ENCODE results near the gene TSPAN2.
"Not testable (repeated sequence)": the region's sequence is repeated elsewhere in the genome, so short reads cannot be mapped to it uniquely, and the experiment has no call there.

Gene TSPAN2

DNA sequence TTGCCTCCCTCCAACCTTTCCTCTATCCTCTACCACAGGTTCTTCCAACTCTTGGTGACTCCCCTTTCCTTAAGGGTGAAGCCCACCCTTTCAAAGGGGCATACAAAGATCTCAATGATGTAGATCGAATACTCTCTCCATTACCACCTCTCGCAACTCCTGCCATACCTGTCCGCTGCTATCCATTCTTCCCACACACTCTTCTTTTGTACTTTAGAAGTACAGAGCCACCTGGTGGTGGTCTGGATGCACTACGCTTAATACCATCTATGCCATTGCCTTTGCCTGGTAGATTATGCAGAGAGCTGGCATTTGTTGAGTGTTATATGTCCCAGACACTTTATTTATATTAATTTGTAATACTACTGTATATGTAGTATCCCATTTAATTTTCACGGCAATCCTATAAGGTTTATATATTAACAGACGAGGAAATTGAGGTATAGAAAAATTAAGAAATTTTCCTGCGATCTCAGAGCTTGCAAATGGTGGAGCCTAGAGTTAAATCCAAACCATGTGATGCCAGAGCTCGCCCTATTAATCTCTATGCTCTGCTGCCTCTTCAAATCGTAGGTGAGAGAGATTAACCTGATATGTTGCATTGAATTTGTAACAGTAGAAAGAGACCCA, 36.7 kb downstream of the TSPAN2 start:
- Mint-ChIP-seq H3K36me3 (no peaks in the 10 kb centered on the region), H3K4me3 (no peak overlapping the region), H3K4me1 (ENCODE audit: low read depth) (peaks cover 4% of the 10 kb centered on the region), H3K9me3 (ENCODE audit: low read depth) (no peaks in the 10 kb centered on the region), H3K27me3 (no peaks in the 10 kb centered on the region), H3K27ac (no peak overlapping the region)

DNA sequence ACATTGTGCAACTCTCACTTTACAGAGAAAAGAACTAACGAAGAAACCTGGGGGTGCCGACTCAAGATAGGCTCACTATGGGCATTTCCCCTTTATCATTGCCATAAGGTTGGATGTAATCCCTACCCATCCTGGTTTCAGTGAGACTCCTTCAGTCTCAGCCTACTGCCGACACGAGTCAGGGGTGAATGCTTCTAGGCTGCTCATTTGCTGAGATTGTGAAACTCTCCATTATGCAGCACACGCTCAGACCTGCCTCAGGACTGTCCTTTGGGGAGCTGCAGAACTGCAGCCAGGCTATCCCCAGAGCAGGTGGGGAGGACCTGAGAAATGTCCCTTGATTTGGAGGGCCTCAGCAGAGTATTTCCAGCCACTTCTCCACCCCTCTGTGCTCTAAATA, 37.5 kb downstream of the TSPAN2 start:
- no peak overlapping the region for H3K27ac Mint-ChIP-seq
- H3K36me3 Mint-ChIP-seq, result no peaks in the 10 kb centered on the region
- peaks cover 4% of the 10 kb centered on the region for H3K4me1 Mint-ChIP-seq (ENCODE audit: low read depth)
- H3K9me3 Mint-ChIP-seq (ENCODE audit: low read depth), result no peaks in the 10 kb centered on the region
- H3K4me3 Mint-ChIP-seq, result no peak overlapping the region
- H3K27me3 Mint-ChIP-seq, result no peaks in the 10 kb centered on the region

- no peak overlapping the region for H3K27ac Mint-ChIP-seq
- H3K9me3 Mint-ChIP-seq (ENCODE audit: low read depth), result peaks cover 6% of the 10 kb centered on the region
- H3K4me3 Mint-ChIP-seq, result no peak overlapping the region
- no peaks in the 10 kb centered on the region for H3K27me3 Mint-ChIP-seq
- peaks cover 2% of the 10 kb centered on the region for H3K4me1 Mint-ChIP-seq (ENCODE audit: low read depth)
- H3K36me3 Mint-ChIP-seq, result peaks cover 10% of the 10 kb centered on the region
These were observed 42.6 kb downstream of the TSPAN2 start for GRCh38 chr1:115046751-115047150.

- H3K4me3 Mint-ChIP-seq, result no peak overlapping the region
- no peaks in the 10 kb centered on the region for H3K4me1 Mint-ChIP-seq (ENCODE audit: low read depth)
- peaks cover 6% of the 10 kb centered on the region for H3K9me3 Mint-ChIP-seq (ENCODE audit: low read depth)
- H3K36me3 Mint-ChIP-seq, result peaks cover 10% of the 10 kb centered on the region
- H3K27me3 Mint-ChIP-seq, result no peaks in the 10 kb centered on the region
- no peak overlapping the region for H3K27ac Mint-ChIP-seq
These were observed 47.6 kb downstream of the TSPAN2 start for GRCh38 chr1:115041654-115042053.

DNA sequence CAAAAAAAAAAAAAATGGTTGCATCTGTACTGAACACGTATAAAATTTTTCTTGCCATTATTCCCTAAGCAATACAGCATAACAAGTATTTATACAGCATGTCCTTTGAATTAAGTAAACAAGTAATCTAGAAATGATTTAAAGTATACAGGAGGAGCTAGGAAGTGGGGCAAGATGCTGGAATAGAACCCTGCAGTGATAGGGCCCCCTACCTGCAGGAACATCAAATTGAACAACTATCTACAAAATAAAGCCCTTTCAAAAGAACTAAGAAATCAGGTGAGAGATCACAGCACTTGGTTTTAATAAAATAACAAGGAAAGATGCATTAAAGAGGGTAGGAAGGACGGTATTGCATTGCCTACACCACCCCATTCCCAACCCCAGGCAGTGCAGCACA, 48.8 kb downstream of the TSPAN2 start:
- Mint-ChIP-seq H3K4me1 (ENCODE audit: low read depth) (no peaks in the 10 kb centered on the region), H3K4me3 (no peak overlapping the region), H3K27ac (no peak overlapping the region), H3K9me3 (ENCODE audit: low read depth) (peaks cover 6% of the 10 kb centered on the region), H3K27me3 (no peaks in the 10 kb centered on the region), H3K36me3 (peaks cover 10% of the 10 kb centered on the region)

DNA sequence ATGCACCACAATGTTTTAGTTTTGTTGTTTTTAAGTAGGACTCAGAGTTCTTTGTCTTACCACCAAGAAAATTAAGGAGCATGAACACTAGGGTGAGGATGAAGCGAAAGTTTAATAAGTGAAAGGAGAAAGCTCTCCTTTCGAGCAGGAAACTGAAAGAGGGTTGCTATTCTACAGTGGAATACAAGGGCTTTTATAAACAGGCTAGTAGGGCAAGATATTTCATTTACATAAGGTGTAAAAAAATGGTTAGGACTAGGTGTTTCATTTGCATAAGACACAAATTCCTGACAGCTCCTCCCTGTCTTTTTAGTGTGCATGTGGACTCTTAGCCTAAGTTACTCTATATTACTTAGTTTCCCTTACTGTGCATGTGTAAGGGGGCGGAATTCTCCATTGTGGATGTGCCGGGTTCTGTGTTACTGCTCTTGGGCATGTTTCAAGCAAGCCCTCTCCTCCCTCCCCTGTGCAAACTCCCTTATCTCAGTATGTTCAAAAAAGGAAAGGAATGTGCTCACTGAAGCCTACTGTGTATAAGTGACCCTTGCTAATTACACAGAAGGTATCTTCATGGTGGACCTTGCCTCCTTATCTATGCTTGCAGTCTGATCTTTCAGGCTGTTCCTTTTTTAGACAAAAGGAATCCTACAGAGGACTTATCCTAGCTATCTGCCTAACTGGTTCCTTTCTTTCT, 52.3 kb downstream of the TSPAN2 start:
- Mint-ChIP-seq H3K27ac (no peak overlapping the region), H3K27me3 (peaks cover 2% of the 10 kb centered on the region), H3K4me1 (ENCODE audit: low read depth) (no peaks in the 10 kb centered on the region), H3K4me3 (no peak overlapping the region), H3K36me3 (no peaks in the 10 kb centered on the region), H3K9me3 (ENCODE audit: low read depth) (no peaks in the 10 kb centered on the region)

DNA sequence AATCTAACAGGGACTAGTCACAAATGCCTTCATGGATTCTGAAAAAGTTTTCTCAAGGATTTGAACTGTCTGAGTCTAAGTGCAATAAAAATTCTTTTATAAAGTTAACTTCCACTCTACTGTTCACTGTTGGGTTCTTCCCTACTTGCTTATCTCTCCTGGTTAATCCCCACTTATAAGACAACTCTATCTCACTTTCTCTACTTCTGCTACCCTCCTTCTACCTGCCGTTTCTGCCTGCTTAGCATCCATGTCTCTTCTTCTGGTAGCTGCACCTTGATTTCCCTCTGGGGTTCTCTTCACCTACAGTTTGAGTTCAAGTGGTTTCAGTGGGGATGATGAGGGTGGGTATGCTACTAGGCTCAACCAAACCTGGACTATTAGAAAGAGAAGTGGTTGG, 53.7 kb downstream of the TSPAN2 start:
- Mint-ChIP-seq H3K4me3 (no peak overlapping the region), H3K27ac (no peak overlapping the region), H3K9me3 (ENCODE audit: low read depth) (no peaks in the 10 kb centered on the region), H3K36me3 (no peaks in the 10 kb centered on the region), H3K4me1 (ENCODE audit: low read depth) (no peaks in the 10 kb centered on the region), H3K27me3 (peaks cover 2% of the 10 kb centered on the region)

GRCh38 chr1:115031595-115031994, 57.7 kb downstream of the TSPAN2 start:
- Mint-ChIP-seq H3K4me3 (no peak overlapping the region), H3K27ac (no peak overlapping the region), H3K9me3 (ENCODE audit: low read depth) (no peaks in the 10 kb centered on the region), H3K36me3 (no peaks in the 10 kb centered on the region), H3K4me1 (ENCODE audit: low read depth) (no peaks in the 10 kb centered on the region), H3K27me3 (peaks cover 8% of the 10 kb centered on the region)

DNA sequence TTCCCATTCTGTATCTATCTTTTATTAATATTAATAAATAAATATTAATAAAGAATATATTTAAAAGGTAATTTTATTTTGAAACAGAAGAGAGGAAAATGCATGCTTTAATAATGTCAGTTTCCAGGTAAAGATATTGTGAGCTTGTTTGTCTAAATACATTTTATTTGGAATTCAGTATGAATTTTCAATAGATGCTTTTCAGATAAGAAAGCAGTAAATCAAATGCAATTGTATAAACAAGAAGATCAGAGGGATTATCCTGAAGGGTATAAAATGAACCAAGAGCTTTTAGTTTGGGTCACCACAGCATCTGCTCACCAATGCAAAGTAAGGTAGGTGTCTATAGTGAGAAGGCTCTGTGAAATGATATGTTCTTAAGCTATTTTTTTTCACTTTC, 59.8 kb downstream of the TSPAN2 start, which contains the start of gene TSHB:
TSHB (plus strand) TSS at position 301 of the 400 bp plus-strand sequence. CDS start 3,537 bp downstream, outside the sequence.
- Mint-ChIP-seq H3K9me3 (ENCODE audit: low read depth) (no peaks in the 10 kb centered on the region), H3K27ac (no peak within 1 kb of the TSS), H3K4me3 (no peak within 1 kb of the TSS), H3K27me3 (peaks cover 8% of the 10 kb centered on the region), H3K4me1 (ENCODE audit: low read depth) (no peaks in the 10 kb centered on the region), H3K36me3 (no peaks in the 10 kb centered on the region)

GRCh38 chr1:115023593-115023992, 65.7 kb downstream of the TSPAN2 start:
- peaks cover 18% of the 10 kb centered on the region for H3K27me3 Mint-ChIP-seq

GRCh38 chr1:115021145-115021544, 68.2 kb downstream of the TSPAN2 start:
- peaks cover 4% of the 10 kb centered on the region for H3K9me3 Mint-ChIP-seq (ENCODE audit: low read depth)
- peaks cover 12% of the 10 kb centered on the region for H3K27me3 Mint-ChIP-seq
- H3K36me3 Mint-ChIP-seq, result peaks cover 4% of the 10 kb centered on the region
- H3K4me1 Mint-ChIP-seq (ENCODE audit: low read depth), result no peaks in the 10 kb centered on the region
- no peak overlapping the region for H3K27ac Mint-ChIP-seq
- H3K4me3 Mint-ChIP-seq, result no peak overlapping the region

More at GRCh38 chr1:115023593-115023992, 65.7 kb downstream of the TSPAN2 start:
- peaks cover 2% of the 10 kb centered on the region for H3K36me3 Mint-ChIP-seq
- H3K4me1 Mint-ChIP-seq (ENCODE audit: low read depth), result no peaks in the 10 kb centered on the region
- H3K4me3 Mint-ChIP-seq, result no peak overlapping the region
- H3K9me3 Mint-ChIP-seq (ENCODE audit: low read depth), result peaks cover 1% of the 10 kb centered on the region
- no peak overlapping the region for H3K27ac Mint-ChIP-seq

GRCh38 chr1:115019549-115019948, 69.8 kb downstream of the TSPAN2 start:
- H3K27ac Mint-ChIP-seq; H3K4me1 Mint-ChIP-seq (ENCODE audit: low read depth); H3K9me3 Mint-ChIP-seq (ENCODE audit: low read depth); H3K36me3 Mint-ChIP-seq; H3K4me3 Mint-ChIP-seq: not testable (repeated sequence)
- H3K27me3 Mint-ChIP-seq, result peaks cover 12% of the 10 kb centered on the region

- no peak overlapping the region for H3K27ac Mint-ChIP-seq
- H3K36me3 Mint-ChIP-seq, result peaks cover 4% of the 10 kb centered on the region
- peaks cover 4% of the 10 kb centered on the region for H3K9me3 Mint-ChIP-seq (ENCODE audit: low read depth)
- H3K27me3 Mint-ChIP-seq, result no peaks in the 10 kb centered on the region
- no peak overlapping the region for H3K4me3 Mint-ChIP-seq
- H3K4me1 Mint-ChIP-seq (ENCODE audit: low read depth), result no peaks in the 10 kb centered on the region
These were observed 75.5 kb downstream of the TSPAN2 start for GRCh38 chr1:115013792-115014191.

- no peaks in the 10 kb centered on the region for H3K9me3 Mint-ChIP-seq (ENCODE audit: low read depth)
- no peak overlapping the region for H3K4me3 Mint-ChIP-seq
- H3K27me3 Mint-ChIP-seq, result peaks cover 3% of the 10 kb centered on the region
- H3K27ac Mint-ChIP-seq, result no peak overlapping the region
- no peaks in the 10 kb centered on the region for H3K36me3 Mint-ChIP-seq
- H3K4me1 Mint-ChIP-seq (ENCODE audit: low read depth), result no peaks in the 10 kb centered on the region
These were observed 76.9 kb downstream of the TSPAN2 start for GRCh38 chr1:115012434-115012833.

DNA sequence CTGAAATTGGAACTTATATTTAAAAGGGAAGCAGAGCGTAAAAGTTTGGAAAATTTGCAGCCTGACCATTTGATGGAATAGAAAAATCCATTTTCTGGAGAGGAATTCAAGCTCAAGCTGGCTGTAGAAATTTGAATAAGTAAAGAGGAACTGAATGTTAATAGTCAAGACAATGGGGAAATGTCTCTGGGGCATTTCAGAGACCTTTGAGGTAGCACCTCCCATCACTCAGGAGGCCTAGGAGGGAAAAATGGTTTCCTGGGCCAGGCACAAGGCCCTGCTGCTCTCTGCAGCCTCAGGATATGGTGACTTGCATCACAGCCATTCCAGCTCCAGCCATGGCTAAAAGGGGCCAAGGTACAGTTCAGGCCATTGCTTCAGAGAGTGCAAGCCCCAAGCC, 77.3 kb downstream of the TSPAN2 start:
- no peaks in the 10 kb centered on the region for H3K9me3 Mint-ChIP-seq (ENCODE audit: low read depth)

GRCh38 chr1:115006191-115006590, 83.1 kb downstream of the TSPAN2 start:
- no peak overlapping the region for H3K27ac Mint-ChIP-seq
- peaks cover 16% of the 10 kb centered on the region for H3K27me3 Mint-ChIP-seq
- peaks cover 8% of the 10 kb centered on the region for H3K36me3 Mint-ChIP-seq
- no peak overlapping the region for H3K4me3 Mint-ChIP-seq
- no peaks in the 10 kb centered on the region for H3K4me1 Mint-ChIP-seq (ENCODE audit: low read depth)
- no peaks in the 10 kb centered on the region for H3K9me3 Mint-ChIP-seq (ENCODE audit: low read depth)

More for the DNA sequence above, 77.3 kb downstream of the TSPAN2 start:
- Mint-ChIP-seq H3K4me1 (ENCODE audit: low read depth) (no peaks in the 10 kb centered on the region), H3K27me3 (peaks cover 3% of the 10 kb centered on the region), H3K27ac (no peak overlapping the region), H3K4me3 (no peak overlapping the region), H3K36me3 (no peaks in the 10 kb centered on the region)

All from activated naive CD8-positive, alpha-beta T cell (primary cell).